Measurements from ENCODE around the gene USP54. TPM values are rescaled to one million over a fixed set of nuclear protein-coding genes. Genes with fewer than 3 reads are reported as not detected.

The USP54 gene
- polyA plus RNA-seq, 1 donor from 2014 or later = 12.7 TPM

DNA sequence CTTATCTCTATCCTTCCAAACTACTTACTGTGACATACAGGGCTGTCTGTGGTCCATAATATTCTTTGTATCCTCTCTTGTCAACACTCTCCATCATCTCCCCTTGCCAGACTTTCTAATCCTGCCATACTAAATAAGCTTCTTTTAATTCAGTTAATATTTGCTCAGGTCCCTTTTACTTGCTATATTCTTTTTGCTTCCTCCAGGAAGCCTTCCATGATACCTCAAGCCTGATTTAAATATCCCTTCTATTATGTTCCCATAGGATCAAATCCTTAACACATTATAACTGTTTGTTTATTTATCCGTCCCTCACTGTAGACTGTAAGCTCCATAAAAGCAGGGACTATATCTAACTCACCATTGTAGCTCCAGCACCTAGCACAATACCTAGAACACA, 88.1 kb downstream of the USP54 start:
- H3K9ac ChIP-seq (ENCODE audit: low read length) = no peak overlapping the region
- H3K9me2 ChIP-seq (ENCODE audit: insufficient read depth, low read length) = no peaks in the 10 kb centered on the region
- no peak overlapping the region for H3K4me2 ChIP-seq (ENCODE audit: low read length)
- no peak overlapping the region for H3K4me3 ChIP-seq (ENCODE audit: low read length)
- no peaks in the 10 kb centered on the region for H3K27me3 ChIP-seq (ENCODE audit: insufficient read depth, low read depth, low read length)
- H4K20me1 ChIP-seq (ENCODE audit: insufficient read depth) = no peaks in the 10 kb centered on the region
- TF ChIP-seq TAF1 (IDR thresholded peaks at IDR 0.05; ENCODE audit: low read depth) = no peak
- TF ChIP-seq POLR2AphosphoS5 (IDR thresholded peaks at IDR 0.05) = no peak
- TF ChIP-seq, protein P1, sequence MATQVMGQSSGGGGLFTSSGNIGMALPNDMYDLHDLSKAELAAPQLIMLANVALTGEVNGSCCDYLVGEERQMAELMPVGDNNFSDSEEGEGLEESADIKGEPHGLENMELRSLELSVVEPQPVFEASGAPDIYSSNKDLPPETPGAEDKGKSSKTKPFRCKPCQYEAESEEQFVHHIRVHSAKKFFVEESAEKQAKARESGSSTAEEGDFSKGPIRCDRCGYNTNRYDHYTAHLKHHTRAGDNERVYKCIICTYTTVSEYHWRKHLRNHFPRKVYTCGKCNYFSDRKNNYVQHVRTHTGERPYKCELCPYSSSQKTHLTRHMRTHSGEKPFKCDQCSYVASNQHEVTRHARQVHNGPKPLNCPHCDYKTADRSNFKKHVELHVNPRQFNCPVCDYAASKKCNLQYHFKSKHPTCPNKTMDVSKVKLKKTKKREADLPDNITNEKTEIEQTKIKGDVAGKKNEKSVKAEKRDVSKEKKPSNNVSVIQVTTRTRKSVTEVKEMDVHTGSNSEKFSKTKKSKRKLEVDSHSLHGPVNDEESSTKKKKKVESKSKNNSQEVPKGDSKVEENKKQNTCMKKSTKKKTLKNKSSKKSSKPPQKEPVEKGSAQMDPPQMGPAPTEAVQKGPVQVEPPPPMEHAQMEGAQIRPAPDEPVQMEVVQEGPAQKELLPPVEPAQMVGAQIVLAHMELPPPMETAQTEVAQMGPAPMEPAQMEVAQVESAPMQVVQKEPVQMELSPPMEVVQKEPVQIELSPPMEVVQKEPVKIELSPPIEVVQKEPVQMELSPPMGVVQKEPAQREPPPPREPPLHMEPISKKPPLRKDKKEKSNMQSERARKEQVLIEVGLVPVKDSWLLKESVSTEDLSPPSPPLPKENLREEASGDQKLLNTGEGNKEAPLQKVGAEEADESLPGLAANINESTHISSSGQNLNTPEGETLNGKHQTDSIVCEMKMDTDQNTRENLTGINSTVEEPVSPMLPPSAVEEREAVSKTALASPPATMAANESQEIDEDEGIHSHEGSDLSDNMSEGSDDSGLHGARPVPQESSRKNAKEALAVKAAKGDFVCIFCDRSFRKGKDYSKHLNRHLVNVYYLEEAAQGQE (IDR thresholded peaks at IDR 0.05; ENCODE audit: borderline replicate concordance) = no peak
- no peak for TF ChIP-seq SMC3 (conservative IDR thresholded peaks at IDR 0.05; ENCODE audit: poor library complexity)
- TF ChIP-seq EP300 (conservative IDR thresholded peaks at IDR 0.05; ENCODE audit: poor library complexity, severe bottlenecking) = no peak
- TF ChIP-seq, protein P2, sequence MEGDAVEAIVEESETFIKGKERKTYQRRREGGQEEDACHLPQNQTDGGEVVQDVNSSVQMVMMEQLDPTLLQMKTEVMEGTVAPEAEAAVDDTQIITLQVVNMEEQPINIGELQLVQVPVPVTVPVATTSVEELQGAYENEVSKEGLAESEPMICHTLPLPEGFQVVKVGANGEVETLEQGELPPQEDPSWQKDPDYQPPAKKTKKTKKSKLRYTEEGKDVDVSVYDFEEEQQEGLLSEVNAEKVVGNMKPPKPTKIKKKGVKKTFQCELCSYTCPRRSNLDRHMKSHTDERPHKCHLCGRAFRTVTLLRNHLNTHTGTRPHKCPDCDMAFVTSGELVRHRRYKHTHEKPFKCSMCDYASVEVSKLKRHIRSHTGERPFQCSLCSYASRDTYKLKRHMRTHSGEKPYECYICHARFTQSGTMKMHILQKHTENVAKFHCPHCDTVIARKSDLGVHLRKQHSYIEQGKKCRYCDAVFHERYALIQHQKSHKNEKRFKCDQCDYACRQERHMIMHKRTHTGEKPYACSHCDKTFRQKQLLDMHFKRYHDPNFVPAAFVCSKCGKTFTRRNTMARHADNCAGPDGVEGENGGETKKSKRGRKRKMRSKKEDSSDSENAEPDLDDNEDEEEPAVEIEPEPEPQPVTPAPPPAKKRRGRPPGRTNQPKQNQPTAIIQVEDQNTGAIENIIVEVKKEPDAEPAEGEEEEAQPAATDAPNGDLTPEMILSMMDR (IDR thresholded peaks at IDR 0.05; ENCODE audit: poor library complexity, severe bottlenecking) = no peak
- no peak for TF ChIP-seq MXI1 (conservative IDR thresholded peaks at IDR 0.05; ENCODE audit: poor library complexity, severe bottlenecking)
- no peak for TF ChIP-seq RAD21 (conservative IDR thresholded peaks at IDR 0.05)
- no peak for TF ChIP-seq EZH2 (IDR thresholded peaks at IDR 0.05; ENCODE audit: borderline replicate concordance, insufficient read depth, low read length, poor library complexity, severe bottlenecking)
- no peaks in the 10 kb centered on the region for H3K79me2 ChIP-seq (replicated peaks; ENCODE audit: insufficient read depth, low read length)
- no peak overlapping the region for H2AFZ ChIP-seq (ENCODE audit: low read depth, low read length)
- H3K27ac ChIP-seq (ENCODE audit: low read length) = no peak overlapping the region
- no peaks in the 10 kb centered on the region for H3F3A ChIP-seq (ENCODE audit: insufficient read depth, low read length, poor library complexity, severe bottlenecking)
- H3K36me3 ChIP-seq (ENCODE audit: insufficient read depth, low read length) = no peaks in the 10 kb centered on the region
- H3K9me3 ChIP-seq (ENCODE audit: low read length) = no peaks in the 10 kb centered on the region

DNA sequence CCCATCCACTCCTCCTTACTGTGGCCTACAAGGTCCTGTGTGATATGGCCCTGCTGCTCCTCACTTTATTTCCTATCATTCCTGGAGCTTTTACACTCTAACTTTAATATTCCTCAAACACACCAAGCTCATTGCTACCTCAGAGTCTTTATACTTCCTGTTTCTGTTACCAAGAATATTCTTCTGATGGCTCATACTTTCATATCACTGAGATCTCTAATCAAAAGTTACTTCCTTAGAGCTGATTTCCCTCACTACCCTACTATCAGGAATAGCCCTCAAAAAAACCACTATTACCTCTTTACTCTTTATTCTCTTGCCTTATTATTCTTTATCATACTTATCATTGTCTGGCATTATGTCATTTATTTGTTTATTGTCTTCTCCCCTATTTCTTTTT, 89.5 kb downstream of the USP54 start:
- Histone ChIP-seq H2AFZ (ENCODE audit: low read depth, low read length) (no peak overlapping the region), H3K4me3 (ENCODE audit: low read length) (no peak overlapping the region), H3K9me2 (ENCODE audit: insufficient read depth, low read length) (no peaks in the 10 kb centered on the region), H3K27ac (ENCODE audit: low read length) (no peak overlapping the region), H3K27me3 (ENCODE audit: insufficient read depth, low read depth, low read length) (no peaks in the 10 kb centered on the region), H3K36me3 (ENCODE audit: insufficient read depth, low read length) (no peaks in the 10 kb centered on the region), H3K9ac (ENCODE audit: low read length) (no peak overlapping the region), H3K79me2 (replicated peaks; ENCODE audit: insufficient read depth, low read length) (no peaks in the 10 kb centered on the region), H4K20me1 (ENCODE audit: insufficient read depth) (no peaks in the 10 kb centered on the region), H3K4me2 (ENCODE audit: low read length) (no peak overlapping the region), H3F3A (ENCODE audit: insufficient read depth, low read length, poor library complexity, severe bottlenecking) (no peaks in the 10 kb centered on the region), H3K9me3 (ENCODE audit: low read length) (no peaks in the 10 kb centered on the region)
- no peak for TF ChIP-seq MXI1 (conservative IDR thresholded peaks at IDR 0.05; ENCODE audit: poor library complexity, severe bottlenecking)
- no peak for TF ChIP-seq RAD21 (conservative IDR thresholded peaks at IDR 0.05)
- TF ChIP-seq POLR2AphosphoS5 (IDR thresholded peaks at IDR 0.05) = no peak
- no peak for TF ChIP-seq EP300 (conservative IDR thresholded peaks at IDR 0.05; ENCODE audit: poor library complexity, severe bottlenecking)
- TF ChIP-seq TAF1 (IDR thresholded peaks at IDR 0.05; ENCODE audit: low read depth) = no peak
- TF ChIP-seq, protein P2 (IDR thresholded peaks at IDR 0.05; ENCODE audit: poor library complexity, severe bottlenecking) = no peak
- TF ChIP-seq, protein P1 (IDR thresholded peaks at IDR 0.05; ENCODE audit: borderline replicate concordance) = no peak
- no peak for TF ChIP-seq EZH2 (IDR thresholded peaks at IDR 0.05; ENCODE audit: borderline replicate concordance, insufficient read depth, low read length, poor library complexity, severe bottlenecking)
- no peak for TF ChIP-seq SMC3 (conservative IDR thresholded peaks at IDR 0.05; ENCODE audit: poor library complexity)

Measured in neural cell (in vitro differentiated cells).